Measurements from ENCODE around the gene BICD2. TPM values are rescaled to one million over a fixed set of nuclear protein-coding genes. Genes with fewer than 3 reads are reported as not detected.
A peak's percentile ranks its signal among the peaks of the same experiment; 100 is the strongest.

The BICD2 gene
- total RNA-seq, 2 donors from 2014 or later, result 22.2 to 48.3 TPM

DNA sequence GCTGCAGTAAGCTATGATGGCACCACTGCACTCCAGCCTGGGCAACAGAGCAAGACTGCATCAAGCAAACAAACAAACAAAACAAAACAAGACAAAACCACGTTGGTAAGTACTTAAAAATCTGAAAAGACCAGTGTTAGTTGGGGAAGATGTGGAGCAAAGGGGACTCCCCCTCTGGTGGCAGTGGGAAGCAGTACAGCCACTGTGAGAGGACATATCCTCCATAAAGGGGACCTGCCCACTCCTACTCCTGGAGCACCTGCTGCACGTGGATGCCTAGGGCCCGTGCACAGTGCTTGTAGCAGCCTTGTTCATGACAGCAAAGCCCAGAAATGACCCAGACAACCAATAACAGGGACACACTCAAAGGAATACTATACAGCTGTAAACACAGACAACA is 77.7 kb downstream of the BICD2 start:
- Histone ChIP-seq H3K27ac (no peak overlapping the region), H3K4me1 (replicated peaks) (no peaks in the 10 kb centered on the region), H3K27me3 (replicated peaks; ENCODE audit: insufficient read depth) (no peaks in the 10 kb centered on the region), H3K4me3 (no peak overlapping the region), H3K9me3 (no peaks in the 10 kb centered on the region), H3K36me3 (no peaks in the 10 kb centered on the region)
- intact Hi-C loops (cut with DNase I), result no loop called here
- TF ChIP-seq, protein P1, sequence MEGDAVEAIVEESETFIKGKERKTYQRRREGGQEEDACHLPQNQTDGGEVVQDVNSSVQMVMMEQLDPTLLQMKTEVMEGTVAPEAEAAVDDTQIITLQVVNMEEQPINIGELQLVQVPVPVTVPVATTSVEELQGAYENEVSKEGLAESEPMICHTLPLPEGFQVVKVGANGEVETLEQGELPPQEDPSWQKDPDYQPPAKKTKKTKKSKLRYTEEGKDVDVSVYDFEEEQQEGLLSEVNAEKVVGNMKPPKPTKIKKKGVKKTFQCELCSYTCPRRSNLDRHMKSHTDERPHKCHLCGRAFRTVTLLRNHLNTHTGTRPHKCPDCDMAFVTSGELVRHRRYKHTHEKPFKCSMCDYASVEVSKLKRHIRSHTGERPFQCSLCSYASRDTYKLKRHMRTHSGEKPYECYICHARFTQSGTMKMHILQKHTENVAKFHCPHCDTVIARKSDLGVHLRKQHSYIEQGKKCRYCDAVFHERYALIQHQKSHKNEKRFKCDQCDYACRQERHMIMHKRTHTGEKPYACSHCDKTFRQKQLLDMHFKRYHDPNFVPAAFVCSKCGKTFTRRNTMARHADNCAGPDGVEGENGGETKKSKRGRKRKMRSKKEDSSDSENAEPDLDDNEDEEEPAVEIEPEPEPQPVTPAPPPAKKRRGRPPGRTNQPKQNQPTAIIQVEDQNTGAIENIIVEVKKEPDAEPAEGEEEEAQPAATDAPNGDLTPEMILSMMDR (IDR thresholded peaks at IDR 0.05), result no peak
- TF ChIP-seq POLR2AphosphoS5 (IDR thresholded peaks at IDR 0.05) (no peak), POLR2A (IDR thresholded peaks at IDR 0.05) (no peak)
- 67% methylated on average over 3 of the region's 3 CpGs for WGBS
- DNase-seq (ENCODE audit: low spot score), result no peak

DNA sequence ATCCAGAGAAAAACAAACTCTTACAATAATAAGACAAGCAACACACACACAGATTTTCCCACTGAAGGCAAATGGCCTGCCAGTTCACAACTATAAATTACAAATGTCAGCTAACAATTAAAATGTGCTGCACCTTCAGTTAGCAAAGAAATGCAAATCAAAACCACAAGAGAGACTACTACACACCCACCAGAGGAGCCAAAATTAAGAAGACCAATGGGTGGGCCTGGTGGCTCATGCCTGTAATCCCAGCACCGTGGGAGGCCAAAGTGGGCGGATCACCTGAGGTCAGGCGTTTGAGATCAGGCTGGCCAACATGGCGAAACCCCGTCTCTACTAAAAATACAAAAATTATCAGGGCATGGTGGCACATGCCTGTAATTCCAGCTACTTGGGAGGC is 79.6 kb downstream of the BICD2 start:
- H3K4me1 ChIP-seq (replicated peaks), result no peaks in the 10 kb centered on the region
- H3K9me3 ChIP-seq, result no peaks in the 10 kb centered on the region
- intact Hi-C loops (cut with DNase I), result no loop called here
- no peak for TF ChIP-seq POLR2A (IDR thresholded peaks at IDR 0.05)
- TF ChIP-seq, protein P1 (IDR thresholded peaks at IDR 0.05), result no peak
- no peak for TF ChIP-seq POLR2AphosphoS5 (IDR thresholded peaks at IDR 0.05)
- H3K4me3 ChIP-seq, result no peak overlapping the region
- no peak for DNase-seq (ENCODE audit: low spot score)
- no peaks in the 10 kb centered on the region for H3K27me3 ChIP-seq (replicated peaks; ENCODE audit: insufficient read depth)
- H3K27ac ChIP-seq, result no peak overlapping the region
- H3K36me3 ChIP-seq, result no peaks in the 10 kb centered on the region
- WGBS, result 77% methylated on average over 5 of the region's 5 CpGs

DNA sequence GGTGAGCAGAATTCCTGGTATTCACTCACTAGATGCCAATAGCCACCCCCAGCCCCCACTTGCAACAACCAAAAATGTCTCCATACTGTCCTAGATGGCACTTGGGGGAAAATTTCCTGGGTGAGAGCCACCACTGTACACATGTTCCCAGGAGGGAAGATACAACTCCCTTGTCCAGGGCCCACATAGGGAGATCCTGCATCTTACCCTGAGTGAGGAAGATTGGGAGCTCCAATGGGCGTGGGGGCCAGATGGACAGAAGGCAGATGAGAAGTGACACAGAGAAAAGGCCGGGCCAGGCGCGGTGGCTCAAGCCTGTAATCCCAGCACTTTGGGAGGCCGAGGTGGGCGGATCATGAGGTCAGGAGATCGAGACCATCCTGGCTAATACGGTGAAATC is 82.4 kb downstream of the BICD2 start:
- H3K4me1 ChIP-seq (replicated peaks), result no peaks in the 10 kb centered on the region
- H3K4me3 ChIP-seq, result no peak overlapping the region
- TF ChIP-seq POLR2AphosphoS5 (IDR thresholded peaks at IDR 0.05) (no peak), POLR2A (IDR thresholded peaks at IDR 0.05) (no peak)
- TF ChIP-seq, protein P1 (IDR thresholded peaks at IDR 0.05), result no peak
- H3K9me3 ChIP-seq, result no peaks in the 10 kb centered on the region
- no peaks in the 10 kb centered on the region for H3K36me3 ChIP-seq
- H3K27me3 ChIP-seq (replicated peaks; ENCODE audit: insufficient read depth), result no peaks in the 10 kb centered on the region
- no peak for DNase-seq (ENCODE audit: low spot score)
- intact Hi-C loops (cut with DNase I), result no loop called here
- WGBS, result 97% methylated on average over 8 of the region's 8 CpGs
- no peak overlapping the region for H3K27ac ChIP-seq

DNA sequence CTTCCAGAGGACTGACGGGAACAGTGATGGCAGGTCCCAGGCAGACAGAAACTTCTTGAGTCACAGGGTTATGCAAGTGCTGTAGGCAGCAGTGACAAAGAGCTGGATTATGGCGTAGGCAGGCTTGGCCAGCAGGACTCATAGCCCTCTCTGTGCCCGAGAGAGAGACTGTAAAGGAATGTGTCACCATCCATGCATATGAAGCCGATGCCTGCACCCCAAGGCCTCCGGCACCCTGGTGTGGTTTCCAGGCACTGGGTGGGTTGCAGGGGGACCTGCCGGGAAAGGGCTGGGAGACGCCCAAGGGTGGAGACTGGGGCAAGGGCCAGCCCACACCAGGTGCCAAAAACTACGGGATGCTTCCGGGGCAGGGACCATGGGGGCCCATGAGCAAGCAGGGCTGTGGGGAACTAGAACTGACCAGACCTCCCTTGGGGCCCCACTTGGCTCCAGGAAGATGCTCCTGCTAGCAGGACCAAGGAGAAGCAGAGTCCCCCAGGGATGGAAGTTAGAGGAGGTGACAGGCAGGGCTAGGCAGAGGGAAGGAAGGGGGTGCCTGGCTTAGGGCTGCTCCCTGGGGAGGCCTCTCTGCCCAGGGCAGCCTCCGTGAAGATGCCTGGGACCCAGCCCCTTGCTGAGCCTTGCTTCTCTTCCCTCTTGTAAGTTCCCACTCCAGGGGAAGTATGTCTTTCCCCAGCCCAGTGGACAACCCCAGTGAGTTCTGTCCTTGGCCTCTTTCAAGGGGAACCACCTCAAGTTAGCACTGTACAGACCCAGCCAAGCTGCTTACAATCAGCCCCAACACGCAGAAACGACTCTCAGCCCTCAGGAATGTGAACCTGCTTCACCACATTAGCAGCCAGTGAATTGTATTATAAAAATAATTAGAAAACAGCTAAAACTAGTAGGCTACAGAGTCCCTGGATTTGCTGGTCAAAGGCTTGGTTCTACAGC is 84.2 kb downstream of the BICD2 start:
- TF ChIP-seq POLR2AphosphoS5 (IDR thresholded peaks at IDR 0.05) (peak; percentile 9), POLR2A (IDR thresholded peaks at IDR 0.05) (no peak)
- H3K27ac ChIP-seq, result peak overlapping the region; percentile 29 to 51
- H3K36me3 ChIP-seq, result no peaks in the 10 kb centered on the region
- no peaks in the 10 kb centered on the region for H3K4me1 ChIP-seq (replicated peaks)
- no peak overlapping the region for H3K4me3 ChIP-seq
- DNase-seq (ENCODE audit: low spot score), result peak; percentile 34
- WGBS, result 54% methylated on average over 12 of the region's 12 CpGs
- H3K27me3 ChIP-seq (replicated peaks; ENCODE audit: insufficient read depth), result no peaks in the 10 kb centered on the region
- no peaks in the 10 kb centered on the region for H3K9me3 ChIP-seq
- intact Hi-C loops (cut with DNase I), result no loop called here

DNA sequence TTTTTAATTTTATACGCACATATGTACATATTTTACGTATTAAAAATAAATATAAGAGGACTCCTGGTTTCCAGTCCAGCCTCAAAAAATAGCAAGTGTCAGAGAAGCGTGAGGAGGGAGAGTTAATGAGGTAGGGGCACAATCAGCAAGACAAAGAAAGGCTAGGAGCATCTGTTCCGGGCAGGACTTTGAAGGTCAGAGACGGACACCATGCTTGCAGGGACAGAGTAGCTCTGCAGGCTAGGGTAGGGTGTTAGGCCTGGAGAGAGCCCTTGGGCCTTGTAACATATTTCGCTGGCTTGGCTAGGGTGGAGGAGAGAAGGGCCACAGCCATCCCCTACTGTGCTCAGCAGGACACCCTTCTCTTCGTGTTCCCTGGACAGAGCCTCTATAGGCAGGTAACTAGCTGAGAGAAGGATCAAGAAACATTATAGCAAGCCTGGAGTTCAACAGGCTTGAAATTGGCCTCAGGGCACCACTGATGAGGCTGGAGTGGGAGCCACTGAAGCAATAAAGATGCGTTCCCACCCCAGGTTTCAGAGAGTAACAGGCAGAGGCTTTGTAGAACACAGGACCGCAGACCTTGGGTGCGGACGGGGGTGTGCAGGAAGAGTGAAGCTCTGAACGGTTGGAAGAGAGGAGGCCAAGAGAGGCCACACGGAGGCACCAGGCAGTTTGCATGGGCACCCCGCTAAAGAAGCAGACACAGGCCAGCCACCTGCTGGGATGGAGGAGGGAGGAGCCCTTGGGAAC is 85.0 kb downstream of the BICD2 start:
- H3K4me3 ChIP-seq, result no peak overlapping the region
- no peaks in the 10 kb centered on the region for H3K27me3 ChIP-seq (replicated peaks; ENCODE audit: insufficient read depth)
- H3K36me3 ChIP-seq, result no peaks in the 10 kb centered on the region
- peak overlapping the region in 1 of 2 donors; percentile 29 for H3K27ac ChIP-seq
- H3K9me3 ChIP-seq, result no peaks in the 10 kb centered on the region
- 78% methylated on average over 14 of the region's 14 CpGs for WGBS
- no peak for DNase-seq (ENCODE audit: low spot score)
- no peaks in the 10 kb centered on the region for H3K4me1 ChIP-seq (replicated peaks)
- intact Hi-C loops (cut with DNase I), result no loop called here
- TF ChIP-seq, protein P1 (IDR thresholded peaks at IDR 0.05), result no peak
- TF ChIP-seq POLR2AphosphoS5 (IDR thresholded peaks at IDR 0.05) (no peak), POLR2A (IDR thresholded peaks at IDR 0.05) (no peak)

All from prostate gland (tissue), 2 donors.